Erythroblast (primary cell): ENCODE data around the gene ASPG.

Experiments
- DNase-seq, 2 experiments: peaks; one replicate each; lab custom pipeline; 2025; lab: John Stamatoyannopoulos, UW
- GATA1 ChIP-seq: IDR thresholded peaks from 2 replicates; pipeline ENCODE4 v1.6.1; 2011; ENCODE audit warnings: low read depth, mild to moderate bottlenecking, control low read depth, low read length, moderate library complexity
- POLR2A ChIP-seq: IDR thresholded peaks from 2 replicates; pipeline ENCODE4 v1.6.1; 2011; ENCODE audit warnings: mild to moderate bottlenecking, low read length

Gene ASPG

GRCh38 chr14:104081951-104082464 lies 3.5 kb upstream of the ASPG start:
- TF ChIP-seq POLR2A, result no peak
- no peak for TF ChIP-seq GATA1
- DNase-seq, result no peak

- TF ChIP-seq GATA1, result no peak
- no peak for TF ChIP-seq POLR2A
These were observed 2.7 kb upstream of the ASPG start for GRCh38 chr14:104082807-104083206.

GRCh38 chr14:104084251-104085002 lies 1.1 kb upstream of the ASPG start:
- no peak for TF ChIP-seq POLR2A
- no peak for TF ChIP-seq GATA1

More at GRCh38 chr14:104082807-104083206, 2.7 kb upstream of the ASPG start:
- no peak for DNase-seq

GRCh38 chr14:104085889-104086201 lies 345 bp downstream of the ASPG start:
- TF ChIP-seq GATA1 (no peak), POLR2A (no peak)
- DNase-seq, result no peak

More at GRCh38 chr14:104084251-104085002, 1.1 kb upstream of the ASPG start:
- DNase-seq, result no peak

GRCh38 chr14:104086210-104086660 lies 735 bp downstream of the ASPG start:
- TF ChIP-seq POLR2A, result no peak
- no peak for TF ChIP-seq GATA1
- no peak for DNase-seq

GRCh38 chr14:104086661-104087461 lies 1.4 kb downstream of the ASPG start:
- no peak for DNase-seq
- TF ChIP-seq GATA1, result no peak
- TF ChIP-seq POLR2A, result no peak

GRCh38 chr14:104087505-104087904 lies 2.0 kb downstream of the ASPG start:
- DNase-seq, result no peak
- TF ChIP-seq GATA1 (no peak), POLR2A (no peak)

- TF ChIP-seq GATA1 (no peak), POLR2A (no peak)
- no peak for DNase-seq
These were observed 2.7 kb downstream of the ASPG start for GRCh38 chr14:104087981-104088850.

GRCh38 chr14:104090071-104090748 lies 4.7 kb downstream of the ASPG start:
- no peak for DNase-seq
- TF ChIP-seq GATA1, result no peak
- no peak for TF ChIP-seq POLR2A

- no peak for DNase-seq
- TF ChIP-seq POLR2A, result no peak
- TF ChIP-seq GATA1, result no peak
These were observed 5.8 kb downstream of the ASPG start for GRCh38 chr14:104091061-104091926.

GRCh38 chr14:104091927-104092771 lies 6.6 kb downstream of the ASPG start:
- DNase-seq, result no peak
- TF ChIP-seq GATA1 (no peak), POLR2A (no peak)

- no peak for DNase-seq
- TF ChIP-seq GATA1, result no peak
- no peak for TF ChIP-seq POLR2A
These were observed 7.4 kb downstream of the ASPG start for GRCh38 chr14:104092931-104093365.
